ENCODE results near the gene PPARD. TPM values are rescaled to one million over a fixed set of nuclear protein-coding genes. Genes with fewer than 3 reads are reported as not detected.

PPARD gene
- total and polyA plus RNA-seq, 2 of the 13 experiments (the other 11 are each of a cell fraction or from before 2014, with no cell fraction given) = 6.1 to 13.3 TPM

DNA sequence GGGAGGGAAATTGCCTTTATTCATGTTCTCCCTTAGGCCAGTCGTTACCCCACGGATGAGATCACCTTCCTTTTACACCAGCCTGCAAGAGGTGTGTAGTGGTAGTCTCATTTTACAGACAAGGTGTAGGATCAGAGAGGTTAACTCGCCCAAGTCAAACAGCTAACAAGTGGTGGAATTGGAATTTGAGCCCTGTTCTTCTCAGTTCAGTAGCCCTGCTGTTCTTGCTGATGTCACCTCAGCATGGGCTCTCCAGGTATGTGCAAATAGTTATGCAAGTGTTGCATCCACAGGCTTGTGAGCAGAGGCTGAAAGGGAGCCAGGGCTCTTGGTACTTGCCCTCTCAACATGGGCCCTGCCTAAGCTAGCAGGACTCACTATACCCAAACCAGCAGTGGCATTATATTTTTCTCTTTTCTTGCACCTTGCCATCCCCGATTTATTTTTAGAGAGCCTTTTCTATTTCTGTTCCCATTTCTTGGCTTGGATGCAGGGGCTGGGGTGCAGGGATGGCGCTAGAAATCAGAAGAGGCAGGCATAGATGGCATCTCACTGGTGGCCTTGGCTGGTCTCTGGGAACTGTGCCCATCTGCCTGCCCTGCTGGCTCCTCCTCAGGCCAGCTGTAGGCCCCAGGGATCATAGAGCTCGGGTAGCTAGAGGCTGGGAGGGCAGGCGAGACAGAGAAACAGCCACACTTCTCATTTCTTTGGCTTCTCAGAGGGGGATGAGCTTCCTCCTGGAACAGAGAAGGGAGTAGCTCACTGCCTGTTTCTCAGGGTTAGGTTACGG is 18.2 kb downstream of the PPARD start (continued):
- TF ChIP-seq, protein P1, sequence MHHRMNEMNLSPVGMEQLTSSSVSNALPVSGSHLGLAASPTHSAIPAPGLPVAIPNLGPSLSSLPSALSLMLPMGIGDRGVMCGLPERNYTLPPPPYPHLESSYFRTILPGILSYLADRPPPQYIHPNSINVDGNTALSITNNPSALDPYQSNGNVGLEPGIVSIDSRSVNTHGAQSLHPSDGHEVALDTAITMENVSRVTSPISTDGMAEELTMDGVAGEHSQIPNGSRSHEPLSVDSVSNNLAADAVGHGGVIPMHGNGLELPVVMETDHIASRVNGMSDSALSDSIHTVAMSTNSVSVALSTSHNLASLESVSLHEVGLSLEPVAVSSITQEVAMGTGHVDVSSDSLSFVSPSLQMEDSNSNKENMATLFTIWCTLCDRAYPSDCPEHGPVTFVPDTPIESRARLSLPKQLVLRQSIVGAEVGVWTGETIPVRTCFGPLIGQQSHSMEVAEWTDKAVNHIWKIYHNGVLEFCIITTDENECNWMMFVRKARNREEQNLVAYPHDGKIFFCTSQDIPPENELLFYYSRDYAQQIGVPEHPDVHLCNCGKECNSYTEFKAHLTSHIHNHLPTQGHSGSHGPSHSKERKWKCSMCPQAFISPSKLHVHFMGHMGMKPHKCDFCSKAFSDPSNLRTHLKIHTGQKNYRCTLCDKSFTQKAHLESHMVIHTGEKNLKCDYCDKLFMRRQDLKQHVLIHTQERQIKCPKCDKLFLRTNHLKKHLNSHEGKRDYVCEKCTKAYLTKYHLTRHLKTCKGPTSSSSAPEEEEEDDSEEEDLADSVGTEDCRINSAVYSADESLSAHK (CRISPR knock-in tag; IDR thresholded peaks at IDR 0.05; ENCODE audit: borderline replicate concordance) = no peak
- TF ChIP-seq PCBP1 (IDR thresholded peaks at IDR 0.05; ENCODE audit: borderline replicate concordance, low read depth, low read length) = no peak
- TF ChIP-seq ZNF224 (CRISPR knock-in tag; IDR thresholded peaks at IDR 0.05) = no peak
- TF ChIP-seq, protein P2, sequence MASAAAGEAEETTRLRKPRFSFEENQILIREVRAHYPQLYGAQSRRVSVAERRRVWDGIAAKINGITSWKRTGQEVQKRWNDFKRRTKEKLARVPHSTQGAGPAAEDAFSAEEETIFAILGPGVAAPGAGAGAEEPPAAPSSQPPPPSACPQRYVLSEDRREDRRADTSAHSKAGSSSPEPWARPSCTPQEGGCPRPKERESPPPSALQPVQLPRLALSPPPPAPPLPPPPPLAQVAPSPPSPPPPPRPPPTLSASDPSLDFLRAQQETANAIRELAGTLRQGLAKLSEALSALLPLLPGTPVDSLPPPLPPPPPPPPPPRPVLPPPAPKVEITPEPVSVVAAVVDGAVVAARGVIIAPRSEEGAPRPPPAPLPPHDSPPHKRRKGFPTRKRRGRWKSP (CRISPR knock-in tag; IDR thresholded peaks at IDR 0.05) = no peak
- no peak for TF ChIP-seq KLF12 (CRISPR knock-in tag; IDR thresholded peaks at IDR 0.05; ENCODE audit: borderline replicate concordance)
- TF ChIP-seq ZNF274 (CRISPR knock-in tag; IDR thresholded peaks at IDR 0.05) = no peak
- TF ChIP-seq ZNF670 (CRISPR knock-in tag; IDR thresholded peaks at IDR 0.05; ENCODE audit: borderline replicate concordance) = no peak
- TF ChIP-seq, protein P3, sequence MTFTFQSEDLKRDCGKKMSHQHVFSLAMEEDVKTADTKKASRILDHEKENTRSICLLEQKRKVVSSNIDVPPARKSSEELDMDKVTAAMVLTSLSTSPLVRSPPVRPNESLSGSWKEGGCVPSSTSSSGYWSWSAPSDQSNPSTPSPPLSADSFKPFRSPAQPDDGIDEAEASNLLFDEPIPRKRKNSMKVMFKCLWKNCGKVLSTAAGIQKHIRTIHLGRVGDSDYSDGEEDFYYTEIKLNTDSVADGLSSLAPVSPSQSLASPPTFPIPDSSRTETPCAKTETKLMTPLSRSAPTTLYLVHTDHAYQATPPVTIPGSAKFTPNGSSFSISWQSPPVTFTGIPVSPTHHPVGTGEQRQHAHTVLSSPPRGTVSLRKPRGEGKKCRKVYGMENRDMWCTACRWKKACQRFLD (CRISPR knock-in tag; IDR thresholded peaks at IDR 0.05; ENCODE audit: borderline replicate concordance) = 0 out of 2 replicates have a peak, but pooled peaks have one; percentile 32
- no peak for TF ChIP-seq CC2D1A (CRISPR knock-in tag; IDR thresholded peaks at IDR 0.05)
- no peak for TF ChIP-seq ZNF329 (CRISPR knock-in tag; IDR thresholded peaks at IDR 0.05; ENCODE audit: low read depth)
- TF ChIP-seq PCBP2 (optimal IDR thresholded peaks at IDR 0.05; ENCODE audit: low read depth, low read length, poor library complexity, severe bottlenecking) = no peak
- TF ChIP-seq, protein P4, sequence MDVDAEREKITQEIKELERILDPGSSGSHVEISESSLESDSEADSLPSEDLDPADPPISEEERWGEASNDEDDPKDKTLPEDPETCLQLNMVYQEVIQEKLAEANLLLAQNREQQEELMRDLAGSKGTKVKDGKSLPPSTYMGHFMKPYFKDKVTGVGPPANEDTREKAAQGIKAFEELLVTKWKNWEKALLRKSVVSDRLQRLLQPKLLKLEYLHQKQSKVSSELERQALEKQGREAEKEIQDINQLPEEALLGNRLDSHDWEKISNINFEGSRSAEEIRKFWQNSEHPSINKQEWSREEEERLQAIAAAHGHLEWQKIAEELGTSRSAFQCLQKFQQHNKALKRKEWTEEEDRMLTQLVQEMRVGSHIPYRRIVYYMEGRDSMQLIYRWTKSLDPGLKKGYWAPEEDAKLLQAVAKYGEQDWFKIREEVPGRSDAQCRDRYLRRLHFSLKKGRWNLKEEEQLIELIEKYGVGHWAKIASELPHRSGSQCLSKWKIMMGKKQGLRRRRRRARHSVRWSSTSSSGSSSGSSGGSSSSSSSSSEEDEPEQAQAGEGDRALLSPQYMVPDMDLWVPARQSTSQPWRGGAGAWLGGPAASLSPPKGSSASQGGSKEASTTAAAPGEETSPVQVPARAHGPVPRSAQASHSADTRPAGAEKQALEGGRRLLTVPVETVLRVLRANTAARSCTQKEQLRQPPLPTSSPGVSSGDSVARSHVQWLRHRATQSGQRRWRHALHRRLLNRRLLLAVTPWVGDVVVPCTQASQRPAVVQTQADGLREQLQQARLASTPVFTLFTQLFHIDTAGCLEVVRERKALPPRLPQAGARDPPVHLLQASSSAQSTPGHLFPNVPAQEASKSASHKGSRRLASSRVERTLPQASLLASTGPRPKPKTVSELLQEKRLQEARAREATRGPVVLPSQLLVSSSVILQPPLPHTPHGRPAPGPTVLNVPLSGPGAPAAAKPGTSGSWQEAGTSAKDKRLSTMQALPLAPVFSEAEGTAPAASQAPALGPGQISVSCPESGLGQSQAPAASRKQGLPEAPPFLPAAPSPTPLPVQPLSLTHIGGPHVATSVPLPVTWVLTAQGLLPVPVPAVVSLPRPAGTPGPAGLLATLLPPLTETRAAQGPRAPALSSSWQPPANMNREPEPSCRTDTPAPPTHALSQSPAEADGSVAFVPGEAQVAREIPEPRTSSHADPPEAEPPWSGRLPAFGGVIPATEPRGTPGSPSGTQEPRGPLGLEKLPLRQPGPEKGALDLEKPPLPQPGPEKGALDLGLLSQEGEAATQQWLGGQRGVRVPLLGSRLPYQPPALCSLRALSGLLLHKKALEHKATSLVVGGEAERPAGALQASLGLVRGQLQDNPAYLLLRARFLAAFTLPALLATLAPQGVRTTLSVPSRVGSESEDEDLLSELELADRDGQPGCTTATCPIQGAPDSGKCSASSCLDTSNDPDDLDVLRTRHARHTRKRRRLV (CRISPR knock-in tag; IDR thresholded peaks at IDR 0.05) = no peak
- TF ChIP-seq ZNF546 (CRISPR knock-in tag; conservative IDR thresholded peaks at IDR 0.05) = no peak
- TF ChIP-seq ZSCAN25 (CRISPR knock-in tag; IDR thresholded peaks at IDR 0.05) = no peak
- peak; percentile 72; the same call in 1 of the 2 replicates for TF ChIP-seq YEATS4 (CRISPR knock-in tag; IDR thresholded peaks at IDR 0.05; ENCODE audit: borderline replicate concordance)
- no peak for TF ChIP-seq ISX (CRISPR knock-in tag; conservative IDR thresholded peaks at IDR 0.05)
- no peak for TF ChIP-seq ZFYVE20 (CRISPR knock-in tag; IDR thresholded peaks at IDR 0.05; ENCODE audit: borderline replicate concordance, low read depth)

Data from HepG2 (cell line).